ENCODE data around the gene DNAJB4.
"Not testable (repeated sequence)": the region's sequence is repeated elsewhere in the genome, so short reads cannot be mapped to it uniquely, and the experiment has no call there.

Gene DNAJB4

DNA sequence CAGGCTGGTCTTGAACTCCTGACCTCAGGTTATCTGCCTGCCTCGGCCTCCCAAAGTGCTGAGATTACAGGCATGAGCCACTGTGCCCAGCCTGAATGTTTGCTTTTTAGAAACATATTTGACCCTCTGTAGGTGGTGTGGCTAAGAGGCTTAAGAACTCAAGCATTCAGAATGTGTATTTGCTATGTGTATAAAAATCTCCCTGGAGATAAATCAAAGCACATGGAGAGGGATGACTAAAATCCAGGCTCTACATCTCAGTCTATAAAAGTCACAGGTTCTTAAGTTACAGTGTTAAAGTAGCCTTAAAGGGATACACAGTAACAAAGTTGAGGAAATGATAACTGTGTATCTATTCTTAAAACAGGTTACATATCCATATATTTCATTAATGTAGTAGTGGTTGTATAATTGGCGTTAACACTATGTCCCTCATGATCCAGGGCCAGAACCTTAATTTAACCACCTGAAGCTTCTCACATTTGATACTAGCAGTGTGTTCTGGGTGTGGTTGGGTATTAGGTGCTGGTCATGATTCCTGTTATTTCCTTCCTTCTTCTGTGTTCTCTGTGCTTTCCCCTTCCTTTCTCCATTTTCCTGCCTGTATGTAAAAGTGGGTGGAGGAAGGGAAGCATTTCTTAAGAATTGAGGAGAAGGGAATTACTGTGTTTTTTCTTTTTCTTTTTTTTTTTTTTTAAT is 57.2 kb downstream of the DNAJB4 start:
- DNase-seq (ENCODE audit: low read depth in 2 of 2), result no peak

DNA sequence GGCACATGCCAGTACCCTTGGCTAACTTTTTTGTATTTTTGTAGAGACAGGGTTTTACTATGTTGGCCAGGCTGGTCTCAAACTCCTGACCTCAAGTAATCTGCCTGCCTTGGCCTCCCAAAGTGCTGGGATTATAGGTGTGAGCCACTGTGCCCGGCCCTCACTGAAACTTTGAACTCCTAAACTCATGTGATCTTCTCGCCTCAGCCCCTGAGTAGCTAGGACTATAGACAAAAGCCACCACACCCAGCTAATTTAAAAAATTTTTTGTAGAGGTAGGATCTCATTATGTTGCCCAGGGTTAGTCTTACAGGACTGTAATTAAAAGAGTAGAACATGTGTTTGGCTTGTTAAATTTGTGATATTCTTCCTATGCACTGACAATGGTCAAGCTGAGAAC is 60.1 kb downstream of the DNAJB4 start:
- not testable (repeated sequence) for DNase-seq (ENCODE audit: low read depth in 2 of 2)

Data from stimulated activated CD8-positive, alpha-beta memory T cell treated with anti-CD3 and anti-CD28 coated beads, Interleukin-7, amount 100 ng/mL, for 1 hour (primary cell).